BLaER1 (cell line): ENCODE measurements around the gene ART3.
A peak's percentile ranks its signal among the peaks of the same experiment; 100 is the strongest.

ENCODE experiments used
- H3K27ac ChIP-seq: shearing (Covaris generic); formaldehyde crosslinking; 2 replicates; pipeline ENCODE4 v1.8.1; 2022
- H3K27me3 ChIP-seq: shearing (Covaris generic); formaldehyde crosslinking; 2 replicates; pipeline ENCODE4 v1.8.1; 2022
- H3K36me3 ChIP-seq: shearing (Covaris generic); formaldehyde crosslinking; 2 replicates; pipeline ENCODE4 v1.8.1; 2022
- H3K4me1 ChIP-seq: shearing (Covaris generic); formaldehyde crosslinking; 2 replicates; pipeline ENCODE4 v1.8.1; 2022
- H3K4me2 ChIP-seq: shearing (Covaris generic); formaldehyde crosslinking; 2 replicates; pipeline ENCODE4 v1.8.1; 2022
- H3K4me3 ChIP-seq: shearing (Covaris generic); formaldehyde crosslinking; 2 replicates; pipeline ENCODE4 v1.8.1; 2022
- H3K9ac ChIP-seq: shearing (Covaris generic); formaldehyde crosslinking; 2 replicates; pipeline ENCODE4 v1.8.1; 2022
- H3K9me3 ChIP-seq: shearing (Covaris generic); formaldehyde crosslinking; 2 replicates; pipeline ENCODE4 v1.8.1; 2022
- H4K20me1 ChIP-seq: shearing (Covaris generic); formaldehyde crosslinking; 2 replicates; pipeline ENCODE4 v1.8.1; 2022
- Cebpa-rat ChIP-seq: shearing (Covaris generic); IDR thresholded peaks from 2 replicates; pipeline ENCODE4 v1.8.1; 2022

Gene ART3

DNA sequence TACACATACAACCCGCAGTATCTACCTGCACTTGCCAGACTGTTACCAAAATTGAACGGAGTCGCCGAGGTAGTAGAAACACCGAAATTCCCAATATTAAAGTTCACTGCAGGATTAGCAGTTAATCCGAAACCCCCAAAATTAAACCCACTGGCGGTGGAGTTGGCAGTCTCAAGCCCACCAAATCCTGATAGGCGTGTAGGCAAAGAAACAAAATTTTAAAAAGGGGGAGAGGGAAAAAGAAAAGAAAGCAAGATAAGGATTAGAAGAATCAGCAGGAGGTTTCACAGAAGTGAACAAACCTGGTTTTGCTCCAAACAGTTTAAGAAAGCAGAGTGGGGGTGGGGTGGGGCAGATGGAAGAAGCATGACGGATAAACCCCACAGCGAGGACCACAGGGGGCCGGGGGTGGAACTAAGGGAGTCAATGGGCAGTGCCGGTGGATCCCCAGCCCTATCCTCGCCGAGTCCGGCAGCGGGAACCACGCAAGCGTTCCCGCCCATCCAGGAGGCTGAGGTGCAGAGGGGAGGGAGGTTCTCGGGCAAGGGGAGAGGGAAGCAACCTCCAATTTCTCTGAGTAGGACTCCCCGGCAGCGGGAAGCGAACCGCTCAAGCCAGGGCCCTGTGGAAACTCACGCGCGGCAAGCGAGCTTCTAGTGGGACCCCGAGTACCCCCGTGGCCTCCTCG, 73.1 kb downstream of the ART3 start:
- H3K4me3 ChIP-seq = peak overlapping the region; percentile 99
- no peak for TF ChIP-seq Cebpa-rat
- no peaks in the 10 kb centered on the region for H3K9me3 ChIP-seq

DNA sequence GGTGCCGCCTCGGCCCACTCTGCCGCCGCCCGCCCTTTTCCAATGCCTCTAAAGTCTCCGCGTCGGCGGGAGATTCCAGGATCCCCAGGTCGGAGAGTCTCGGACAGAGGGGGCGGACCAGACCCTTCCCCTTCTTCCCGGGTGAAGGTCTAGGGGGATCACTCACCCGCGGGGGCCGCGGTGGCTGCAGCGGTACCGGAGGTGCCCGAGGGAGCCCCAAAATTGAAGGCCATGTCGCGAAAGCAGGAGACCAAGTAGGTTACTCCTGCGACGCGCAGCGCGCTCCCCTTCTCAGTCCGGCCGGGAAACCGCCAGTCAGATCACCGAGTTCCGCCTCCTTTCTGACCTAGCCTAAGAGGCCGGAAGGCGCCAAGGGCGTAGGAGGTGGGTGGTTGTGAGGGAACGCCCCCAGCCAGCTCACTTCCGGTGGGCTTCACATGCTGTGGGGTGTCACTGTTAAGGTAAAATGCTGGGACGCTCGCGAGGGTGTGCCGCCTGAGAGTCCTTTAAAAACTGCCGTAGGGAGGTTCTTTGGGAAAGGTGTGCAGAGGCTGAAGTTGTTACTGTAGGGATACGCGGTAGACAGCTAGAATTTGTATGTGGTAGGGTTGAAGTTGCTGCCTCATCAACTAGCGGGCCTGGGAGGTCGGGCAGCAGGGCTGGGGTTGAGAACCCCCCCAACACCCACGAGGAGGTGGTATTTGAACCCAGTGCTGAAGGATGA, 73.8 kb downstream of the ART3 start, which contains the start of gene NUP54:
Gene NUP54, minus strand, starts transcription at position 256 of the 724 bp plus-strand sequence. Its CDS starts 23 bp downstream, at position 233.
- Histone ChIP-seq H3K4me2 (peak within 1 kb of the TSS; percentile 97), H3K27me3 (no peaks in the 10 kb centered on the region), H4K20me1 (peaks cover 48% of the 10 kb centered on the region), H3K36me3 (peaks cover 11% of the 10 kb centered on the region), H3K27ac (peak within 1 kb of the TSS; percentile 95), H3K4me3 (peak within 1 kb of the TSS; percentile 99), H3K9ac (peak within 1 kb of the TSS; percentile 97), H3K9me3 (no peaks in the 10 kb centered on the region), H3K4me1 (peaks cover 30% of the 10 kb centered on the region)
- TF ChIP-seq Cebpa-rat = no peak

More for the DNA sequence above, 73.1 kb downstream of the ART3 start:
- H3K4me1 ChIP-seq = peaks cover 30% of the 10 kb centered on the region
- H3K4me2 ChIP-seq = peak overlapping the region; percentile 97
- H3K36me3 ChIP-seq = peaks cover 18% of the 10 kb centered on the region
- H4K20me1 ChIP-seq = peaks cover 51% of the 10 kb centered on the region
- H3K9ac ChIP-seq = peak overlapping the region; percentile 97
- peak overlapping the region; percentile 95 for H3K27ac ChIP-seq
- no peaks in the 10 kb centered on the region for H3K27me3 ChIP-seq

DNA sequence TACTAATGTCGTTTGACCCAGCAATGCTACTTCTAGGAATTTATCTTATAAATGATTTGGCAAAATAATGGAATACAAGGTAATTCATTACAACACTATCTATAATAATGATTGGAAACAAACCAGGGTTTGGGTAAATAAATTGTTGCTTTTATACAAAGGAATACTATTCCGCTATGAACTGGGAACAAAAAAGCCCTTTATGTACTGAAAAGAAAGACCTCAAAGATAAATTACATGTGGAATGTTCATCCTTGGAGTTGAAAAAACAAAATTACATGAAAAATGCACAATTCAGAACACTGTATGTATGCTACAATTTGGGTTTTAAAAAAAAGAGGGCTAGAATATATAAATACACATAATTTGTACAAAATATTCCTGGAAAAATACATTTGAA, 78.8 kb downstream of the ART3 start:
- Histone ChIP-seq H3K27ac (no peak overlapping the region), H3K27me3 (no peaks in the 10 kb centered on the region), H4K20me1 (no peaks in the 10 kb centered on the region), H3K9me3 (peaks cover 10% of the 10 kb centered on the region), H3K9ac (no peak overlapping the region), H3K36me3 (0 out of 2 replicates have a peak, but pooled peaks cover 5% of the 10 kb centered on the region), H3K4me2 (no peak overlapping the region), H3K4me1 (peaks cover 11% of the 10 kb centered on the region), H3K4me3 (no peak overlapping the region)
- TF ChIP-seq Cebpa-rat = no peak

DNA sequence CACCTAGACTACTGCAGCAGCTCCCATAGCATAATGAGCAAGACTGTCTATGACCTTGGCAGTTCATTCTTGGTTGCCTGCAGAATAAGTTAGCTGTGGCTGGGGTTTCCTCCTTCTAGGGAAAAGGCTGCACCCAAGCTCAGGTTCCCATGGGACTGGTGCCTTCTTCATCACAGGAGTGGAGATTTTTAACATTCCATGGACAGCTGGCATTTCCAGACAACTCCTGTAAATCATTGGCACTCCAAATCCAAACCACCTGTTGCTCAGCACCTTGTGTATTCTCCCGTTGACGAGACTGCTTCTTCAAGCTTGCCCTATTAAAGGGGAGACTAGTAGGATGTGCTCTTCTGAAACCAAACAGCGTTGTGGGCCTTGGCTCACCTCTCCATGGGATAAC, 81.5 kb downstream of the ART3 start:
- Histone ChIP-seq H3K4me1 (no peaks in the 10 kb centered on the region), H3K27ac (no peak overlapping the region), H3K4me3 (no peak overlapping the region), H3K36me3 (peaks cover 14% of the 10 kb centered on the region; the same call in 1 of the 2 replicates), H4K20me1 (no peaks in the 10 kb centered on the region), H3K9ac (no peak overlapping the region), H3K27me3 (no peaks in the 10 kb centered on the region), H3K9me3 (peaks cover 10% of the 10 kb centered on the region), H3K4me2 (no peak overlapping the region)
- no peak for TF ChIP-seq Cebpa-rat

DNA sequence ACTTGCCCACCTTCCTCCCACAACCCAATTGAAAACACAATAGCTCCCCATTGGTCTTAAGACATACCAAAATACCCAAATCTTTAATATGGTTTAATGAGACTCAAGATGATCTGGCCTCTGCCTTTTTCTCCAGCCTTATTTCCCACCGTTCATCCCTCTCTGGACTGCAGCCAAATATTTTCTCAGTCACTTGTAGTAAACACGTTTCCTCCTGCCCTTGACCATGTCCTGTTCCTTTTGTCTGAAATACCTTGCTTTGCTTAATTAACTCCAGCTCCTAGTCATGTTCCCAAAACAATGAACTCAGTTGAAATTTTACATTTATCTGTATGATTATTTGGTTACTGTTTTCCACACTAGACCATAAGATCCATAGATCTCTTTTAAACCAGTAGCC, 82.1 kb downstream of the ART3 start:
- Histone ChIP-seq H4K20me1 (no peaks in the 10 kb centered on the region), H3K4me3 (no peak overlapping the region), H3K9ac (no peak overlapping the region), H3K4me2 (no peak overlapping the region), H3K36me3 (peaks cover 20% of the 10 kb centered on the region), H3K27ac (no peak overlapping the region), H3K27me3 (no peaks in the 10 kb centered on the region), H3K9me3 (peaks cover 10% of the 10 kb centered on the region), H3K4me1 (no peaks in the 10 kb centered on the region)
- no peak for TF ChIP-seq Cebpa-rat

DNA sequence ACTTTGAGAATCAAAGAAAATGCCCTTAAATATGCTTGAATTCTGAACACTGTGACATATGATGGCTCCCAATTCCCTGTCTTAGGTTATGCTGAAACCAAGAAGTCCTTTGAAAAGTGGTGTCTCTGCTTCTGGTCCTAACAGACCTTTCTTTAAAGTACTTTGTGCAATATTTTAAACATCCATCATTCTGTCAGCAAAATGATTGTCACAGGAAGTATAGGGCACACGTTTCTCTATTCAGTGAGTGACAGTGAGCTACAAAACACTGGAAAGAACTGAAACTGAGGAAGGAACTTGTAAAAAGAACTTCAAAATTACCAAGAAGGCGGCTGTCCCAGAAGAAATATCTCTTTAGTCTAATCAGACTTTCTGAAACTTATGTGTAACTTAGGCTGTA, 85.8 kb downstream of the ART3 start:
- TF ChIP-seq Cebpa-rat = no peak
- no peak overlapping the region for H3K4me3 ChIP-seq

More for the DNA sequence above, 85.8 kb downstream of the ART3 start:
- H3K4me2 ChIP-seq = no peak overlapping the region
- H4K20me1 ChIP-seq = no peaks in the 10 kb centered on the region
- H3K27ac ChIP-seq = no peak overlapping the region
- H3K9ac ChIP-seq = no peak overlapping the region
- H3K4me1 ChIP-seq = no peaks in the 10 kb centered on the region
- H3K27me3 ChIP-seq = no peaks in the 10 kb centered on the region
- H3K36me3 ChIP-seq = peaks cover 49% of the 10 kb centered on the region
- no peaks in the 10 kb centered on the region; the same call in 1 of the 2 replicates for H3K9me3 ChIP-seq
